RWPE2 (cell line): ENCODE data around the gene MOV10.

ENCODE experiments used
- ATAC-seq: fragments of 200-7000 bp; cut with Tn5 transposase; 3 replicates; pipeline ENCODE4 v1.9.1; 2021; ENCODE audit warnings: low read depth
- DNase-seq: peaks from one replicate; pipeline ENCODE4 v3.0.0-alpha.2; 2020; ENCODE audit warnings: low spot score
- H3K27ac ChIP-seq: fragments of 450-650 bp; 2 replicates; pipeline ENCODE4 v1.5.1; 2017; ENCODE audit warnings: mild to moderate bottlenecking; ENCODE audit not compliant: poor library complexity, severe bottlenecking
- H3K27me3 ChIP-seq: fragments of 250-450 bp; sonication (Bioruptor Pico); 2 replicates; pipeline ENCODE4 v1.5.1; 2021; ENCODE audit warnings: mild to moderate bottlenecking, moderate library complexity; ENCODE audit not compliant: insufficient read depth, poor library complexity, severe bottlenecking
- H3K36me3 ChIP-seq: fragments of 250-450 bp; sonication (Bioruptor Pico); 2 replicates; pipeline ENCODE4 v1.5.1; 2020; ENCODE audit warnings: low read depth, mild to moderate bottlenecking, moderate library complexity
- H3K4me1 ChIP-seq: fragments of 250-450 bp; sonication (Bioruptor Pico); 2 replicates; pipeline ENCODE4 v1.5.1; 2021; ENCODE audit warnings: mild to moderate bottlenecking, moderate library complexity; ENCODE audit not compliant: insufficient read depth, poor library complexity, severe bottlenecking
- H3K4me3 ChIP-seq: fragments of 250-450 bp; sonication (Bioruptor Pico); 2 replicates; pipeline ENCODE4 v1.5.1; 2021; ENCODE audit warnings: mild to moderate bottlenecking, moderate library complexity; ENCODE audit not compliant: severe bottlenecking
- H3K9me3 ChIP-seq: fragments of 250-450 bp; sonication (Bioruptor Pico); 2 replicates; pipeline ENCODE4 v1.5.1; 2021; ENCODE audit warnings: mild to moderate bottlenecking, moderate library complexity; ENCODE audit not compliant: severe bottlenecking
- CTCF ChIP-seq: fragments of 450-650 bp; IDR thresholded peaks from one replicate; pipeline ENCODE4 v1.5.1; 2017; ENCODE audit warnings: mild to moderate bottlenecking, moderate library complexity; ENCODE audit not compliant: poor library complexity, severe bottlenecking

Gene MOV10

GRCh38 chr1:112729909-112730308 is 55.5 kb downstream of the MOV10 start:
- Histone ChIP-seq H3K4me1 (no peaks in the 10 kb centered on the region), H3K27ac (no peak overlapping the region), H3K27me3 (no peaks in the 10 kb centered on the region), H3K4me3 (no peak overlapping the region), H3K36me3 (no peaks in the 10 kb centered on the region), H3K9me3 (no peaks in the 10 kb centered on the region)
- ATAC-seq (no peak), DNase-seq (no peak)
- no peak for TF ChIP-seq CTCF

- H3K9me3 ChIP-seq, result no peaks in the 10 kb centered on the region
- H3K4me3 ChIP-seq, result no peak overlapping the region
- DNase-seq (no peak), ATAC-seq (no peak)
- no peak overlapping the region for H3K27ac ChIP-seq
- no peaks in the 10 kb centered on the region for H3K27me3 ChIP-seq
- H3K4me1 ChIP-seq, result peaks cover 5% of the 10 kb centered on the region
- TF ChIP-seq CTCF, result no peak
- H3K36me3 ChIP-seq, result no peaks in the 10 kb centered on the region
These were observed 57.0 kb downstream of the MOV10 start for GRCh38 chr1:112731451-112731850.

GRCh38 chr1:112735752-112736151 is 61.3 kb downstream of the MOV10 start:
- TF ChIP-seq CTCF, result peak; percentile 8
- peak; percentile 98 for ATAC-seq
- peak overlapping the region; percentile 57 for H3K27ac ChIP-seq
- no peak for DNase-seq
- H3K27me3 ChIP-seq, result no peaks in the 10 kb centered on the region
- no peaks in the 10 kb centered on the region for H3K36me3 ChIP-seq
- H3K4me1 ChIP-seq, result peaks cover 5% of the 10 kb centered on the region
- H3K9me3 ChIP-seq, result no peaks in the 10 kb centered on the region
- no peak overlapping the region for H3K4me3 ChIP-seq

- no peak overlapping the region for H3K4me3 ChIP-seq
- TF ChIP-seq CTCF, result no peak
- ATAC-seq (no peak), DNase-seq (no peak)
- no peaks in the 10 kb centered on the region for H3K9me3 ChIP-seq
- no peaks in the 10 kb centered on the region for H3K27me3 ChIP-seq
- no peak overlapping the region for H3K27ac ChIP-seq
- no peaks in the 10 kb centered on the region for H3K36me3 ChIP-seq
- peaks cover 5% of the 10 kb centered on the region for H3K4me1 ChIP-seq
These were observed 63.1 kb downstream of the MOV10 start for GRCh38 chr1:112737573-112737972.

GRCh38 chr1:112743174-112744008 is 68.9 kb downstream of the MOV10 start:
- Histone ChIP-seq H3K4me3 (peak overlapping the region; percentile 6), H3K9me3 (no peaks in the 10 kb centered on the region), H3K27me3 (peaks cover 14% of the 10 kb centered on the region), H3K4me1 (peaks cover 3% of the 10 kb centered on the region), H3K27ac (no peak overlapping the region), H3K36me3 (no peaks in the 10 kb centered on the region)
- no peak for TF ChIP-seq CTCF
- ATAC-seq, result peak; percentile 41; the same call in 1 of the 3 replicates
- DNase-seq, result peak; percentile 68
